NCI-H345 treated with DMSO at 0.1 percent for 48 hours (cell line): ENCODE data around the gene CCDC170.
"Not testable (repeated sequence)": the region's sequence is repeated elsewhere in the genome, so short reads cannot be mapped to it uniquely, and the experiment has no call there.

ENCODE experiments used
- DNase-seq: peaks from one replicate; lab custom pipeline; 2025; ENCODE audit not compliant: unreplicated experiment; lab: John Stamatoyannopoulos, UW

Gene CCDC170

DNA sequence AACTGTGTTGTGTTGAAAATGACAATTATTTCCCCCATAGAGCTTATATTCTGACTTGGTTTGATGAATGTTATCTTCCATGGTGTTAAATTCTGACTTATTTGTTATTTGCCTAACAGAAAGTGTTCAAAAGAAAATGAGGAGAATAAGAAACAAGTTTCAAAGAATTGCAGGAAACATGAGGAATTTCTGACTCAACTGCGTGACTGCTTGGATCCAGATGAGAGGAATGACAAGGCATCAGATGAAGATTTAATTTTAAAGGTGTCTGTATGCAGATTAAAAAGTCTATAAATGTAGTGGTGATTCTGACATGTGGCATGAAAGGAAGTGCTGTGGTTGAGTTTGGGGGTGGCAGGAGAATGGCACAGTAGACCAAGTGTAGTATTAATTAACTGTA lies 50.6 kb downstream of the CCDC170 start:
- DNase-seq = no peak

DNA sequence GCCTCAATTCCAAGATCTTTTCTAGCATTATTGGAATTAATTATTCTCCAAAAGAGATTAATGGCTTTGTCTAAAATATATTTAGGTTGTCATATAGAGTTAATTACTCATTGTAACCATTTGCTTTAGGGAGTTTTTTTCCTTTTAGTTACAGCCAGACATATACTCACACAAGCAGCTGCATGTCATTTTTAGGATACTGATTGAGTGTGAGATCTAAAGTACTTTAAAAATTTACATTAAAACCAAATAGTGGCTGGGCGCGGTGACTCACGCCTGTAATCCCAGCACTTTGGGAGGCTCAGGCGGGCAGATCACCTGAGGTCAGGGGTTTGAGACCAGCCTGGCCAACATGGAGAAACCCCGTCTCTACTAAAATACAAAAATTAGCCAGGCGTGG lies 51.1 kb downstream of the CCDC170 start:
- DNase-seq = not testable (repeated sequence)

DNA sequence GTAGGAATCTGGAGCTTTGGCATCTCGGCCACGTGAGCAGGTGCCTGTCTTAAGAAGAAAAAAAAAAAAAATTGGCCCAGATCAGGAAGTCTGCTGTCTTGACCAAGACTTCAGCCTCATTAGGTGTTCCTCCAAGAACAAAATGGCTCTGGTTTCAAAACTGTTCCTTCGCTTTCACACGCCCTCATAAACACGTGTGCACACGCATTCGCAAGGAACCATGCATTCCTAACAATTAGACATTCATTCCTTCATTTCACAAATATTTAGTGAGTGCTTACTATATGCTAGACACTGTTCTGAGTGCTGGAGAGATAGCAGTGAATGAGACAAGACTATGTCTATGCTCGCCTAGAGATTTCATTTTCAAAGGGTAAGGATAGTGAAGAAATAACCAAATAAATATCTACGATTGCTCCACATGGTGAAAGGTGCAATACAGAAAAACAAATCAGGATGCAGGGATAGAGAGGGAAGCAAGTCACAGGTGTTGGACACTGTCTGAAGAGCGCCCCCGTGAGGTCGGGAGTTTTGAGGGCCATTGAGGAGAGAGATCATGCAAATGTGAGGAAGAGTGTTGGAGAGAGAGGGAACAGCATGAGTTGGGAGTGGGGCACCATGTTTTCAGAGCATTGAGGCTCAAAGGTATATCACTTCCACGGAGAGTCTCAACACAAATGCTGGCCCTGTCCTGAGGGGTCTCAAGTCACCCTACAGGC lies 53.3 kb downstream of the CCDC170 start:
- no peak for DNase-seq

DNA sequence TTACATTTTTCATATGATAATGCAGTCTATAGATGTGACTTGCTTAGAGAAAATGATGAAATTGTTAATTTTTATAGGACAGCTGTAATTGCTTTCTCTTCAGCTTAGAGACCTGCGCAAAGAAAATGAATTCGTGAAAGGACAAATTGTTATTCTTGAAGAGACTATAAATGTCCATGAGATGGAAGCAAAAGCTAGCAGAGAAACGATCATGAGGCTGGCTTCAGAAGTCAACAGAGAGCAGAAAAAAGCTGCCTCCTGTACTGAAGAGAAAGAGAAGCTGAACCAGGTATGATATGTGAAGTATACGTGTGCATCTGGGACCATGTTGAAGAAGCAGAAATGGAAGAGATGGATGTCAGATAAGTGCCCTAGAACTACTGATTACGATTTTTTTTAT lies 54.4 kb downstream of the CCDC170 start:
- DNase-seq = no peak

DNA sequence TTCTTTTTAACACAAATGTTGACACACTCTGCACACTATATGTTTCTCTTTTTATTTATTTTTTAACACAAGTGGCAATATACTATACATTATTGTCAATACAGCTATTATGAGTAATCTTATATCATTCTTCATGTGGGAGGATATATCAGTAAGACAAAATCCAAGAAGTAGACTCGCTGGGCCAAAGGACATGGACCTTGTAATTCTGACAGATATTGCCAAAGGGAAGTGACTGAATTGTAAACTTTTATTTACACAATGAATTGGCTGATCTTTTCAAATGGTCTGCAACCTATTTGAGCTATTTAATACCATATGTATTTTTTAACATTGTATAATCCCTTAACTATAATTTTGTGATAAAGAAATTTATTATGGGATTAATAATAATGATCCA lies 56.0 kb downstream of the CCDC170 start:
- DNase-seq = no peak

DNA sequence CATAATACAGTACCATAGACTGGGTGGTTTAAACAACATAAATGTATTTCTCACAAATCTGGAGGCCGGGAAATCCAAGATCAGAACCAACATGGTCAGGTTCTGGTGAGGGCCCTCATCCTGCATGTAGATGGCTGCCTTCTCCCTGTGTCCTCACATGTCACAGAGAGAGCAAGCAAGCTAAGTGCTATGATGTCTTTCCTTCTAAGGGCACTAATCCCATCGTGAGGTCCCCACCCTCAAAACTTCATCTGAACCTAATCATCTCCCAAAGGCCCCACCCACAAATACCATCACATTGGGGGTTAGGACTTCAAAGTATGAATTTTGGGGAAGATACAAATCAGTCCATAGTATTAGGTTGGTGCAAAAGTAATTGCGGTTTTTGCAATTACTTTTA lies 56.8 kb downstream of the CCDC170 start:
- no peak for DNase-seq

DNA sequence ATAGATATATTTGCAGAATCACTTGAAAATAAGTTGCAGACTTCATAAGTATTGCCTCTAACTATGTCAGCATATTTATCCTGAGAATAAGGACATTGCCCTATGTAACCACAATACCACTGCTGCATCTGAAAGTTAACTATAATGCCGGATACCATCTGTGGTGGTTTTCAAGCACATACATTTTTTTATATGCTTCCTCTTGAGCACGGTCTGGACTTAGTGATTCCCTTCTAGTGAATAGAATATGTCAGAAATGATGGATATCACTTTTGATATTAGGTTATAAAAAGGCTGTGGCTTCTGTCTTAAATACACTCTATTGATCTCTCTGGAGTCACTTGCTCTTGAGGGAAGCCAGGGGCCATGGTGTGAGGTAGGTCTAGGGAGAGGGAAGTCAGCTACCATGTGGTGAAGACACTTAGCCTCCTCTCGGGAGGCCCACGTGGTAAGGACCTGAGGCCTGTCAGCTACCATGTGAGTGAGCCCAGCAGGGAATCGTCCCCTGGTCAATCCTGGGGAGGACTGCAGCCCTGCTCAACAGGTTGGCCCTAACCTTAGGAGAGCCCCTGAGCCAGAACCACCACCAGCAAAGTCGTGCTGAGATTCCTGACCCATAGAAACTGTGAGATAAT lies 57.5 kb downstream of the CCDC170 start:
- DNase-seq = no peak

DNA sequence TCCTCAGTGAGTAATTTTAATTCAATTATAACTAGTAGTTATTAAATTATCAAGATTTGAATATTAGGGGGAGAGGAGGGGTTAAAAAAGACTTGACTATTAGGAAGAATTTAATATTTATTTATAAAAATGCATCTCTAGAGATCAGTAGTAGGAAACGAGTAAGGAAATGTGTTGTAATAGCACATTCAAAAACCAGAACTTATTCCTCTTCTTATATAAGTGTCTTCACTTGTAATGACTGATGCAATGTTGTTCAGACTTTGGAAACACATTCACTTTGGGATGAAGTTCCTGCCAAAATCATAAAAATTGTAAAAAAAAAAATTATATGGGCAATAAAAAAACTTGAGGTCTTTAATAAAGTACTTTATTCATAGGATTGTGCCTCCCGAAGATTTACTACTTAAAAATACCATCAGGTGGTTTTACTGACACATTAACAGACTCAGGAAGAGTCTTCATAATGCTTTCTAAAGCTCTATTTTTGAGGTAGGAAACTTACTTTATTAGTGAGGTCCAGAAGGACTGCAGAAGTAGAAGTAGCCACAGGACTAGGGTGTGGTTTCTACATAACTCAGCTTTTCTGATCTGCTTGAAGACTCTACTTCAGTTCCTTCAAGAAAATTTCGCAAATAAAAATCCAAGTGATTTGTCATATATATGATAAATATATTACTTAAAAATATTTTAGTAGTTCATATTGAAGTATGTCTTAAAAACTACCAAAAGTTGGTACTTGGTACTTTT lies 59.8 kb downstream of the CCDC170 start:
- no peak for DNase-seq

DNA sequence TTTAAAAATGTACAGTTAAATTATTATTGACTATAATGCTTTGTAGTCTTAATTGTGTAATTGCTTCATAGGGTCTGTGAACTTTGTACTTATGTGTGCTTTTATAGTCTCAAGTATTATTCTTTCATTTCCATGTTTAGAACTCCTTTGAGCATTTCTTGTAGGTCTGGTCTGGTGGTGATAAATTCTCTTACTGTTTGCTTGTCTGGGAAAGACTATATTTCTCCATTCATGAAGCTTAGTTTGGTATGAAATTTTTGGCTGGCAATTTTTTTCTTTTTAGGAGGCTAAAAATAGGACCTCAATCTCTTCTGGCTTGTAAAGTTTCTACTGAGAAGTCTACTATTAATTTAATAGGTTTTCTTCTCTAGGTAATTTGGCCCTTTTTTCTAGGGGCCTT lies 67.4 kb downstream of the CCDC170 start:
- DNase-seq = no peak

DNA sequence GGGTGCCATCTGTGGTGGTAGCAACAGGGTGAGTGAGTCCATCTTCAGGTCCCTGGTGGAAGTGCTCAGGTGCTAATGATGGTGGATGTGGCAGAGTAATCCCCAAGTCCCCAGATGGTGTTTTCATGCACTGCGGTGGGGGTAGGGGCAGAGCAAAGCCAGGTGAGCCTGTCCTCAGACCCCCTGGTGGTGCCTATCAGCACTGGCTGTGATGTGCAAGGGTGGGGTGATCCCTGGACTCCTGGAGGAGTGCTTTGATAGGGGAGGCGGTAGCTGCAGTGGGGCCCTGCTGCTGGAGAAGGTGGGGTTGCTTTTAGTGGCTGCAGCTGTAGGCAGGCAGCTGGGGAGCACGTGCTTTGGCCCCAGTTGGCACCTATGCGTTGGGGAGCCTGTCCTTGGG lies 70.8 kb downstream of the CCDC170 start:
- DNase-seq = no peak

DNA sequence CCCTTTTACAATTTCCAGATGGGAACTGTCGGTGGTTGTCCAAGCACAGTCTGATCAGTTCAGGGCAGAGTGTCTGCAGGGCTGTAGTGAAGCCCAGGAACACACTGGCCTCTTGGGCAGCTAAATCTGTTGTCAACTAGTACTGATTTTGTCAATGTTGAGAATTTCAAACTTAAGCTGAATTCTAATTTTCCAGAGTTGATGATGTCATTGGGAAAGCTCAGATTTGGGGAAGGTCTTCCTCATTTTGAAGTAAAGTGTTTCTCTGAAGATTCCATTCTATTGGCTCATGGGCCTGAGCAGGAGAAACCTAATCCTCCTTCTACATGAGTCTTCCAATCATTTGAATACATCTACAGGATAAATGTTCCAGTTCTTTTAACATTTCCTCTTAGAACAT lies 72.1 kb downstream of the CCDC170 start:
- no peak for DNase-seq

DNA sequence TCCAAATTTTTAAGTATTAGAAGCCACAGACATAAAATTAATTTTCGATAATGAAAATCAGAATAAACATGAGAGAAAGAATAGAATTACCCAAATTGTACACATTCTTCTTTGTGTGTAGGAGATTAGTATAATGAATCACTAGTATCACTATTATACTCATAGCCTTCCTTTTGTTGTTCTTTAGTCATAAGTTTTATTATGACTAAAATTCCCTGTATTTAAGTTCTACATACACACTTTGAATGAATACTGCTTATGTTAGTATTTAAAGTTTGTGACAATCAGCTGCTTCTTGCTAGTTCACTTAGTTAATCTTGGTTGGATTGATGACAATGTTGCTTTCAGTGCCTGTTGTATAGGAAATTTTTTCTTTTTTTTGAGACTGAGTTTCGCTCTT lies 72.7 kb downstream of the CCDC170 start:
- no peak for DNase-seq

DNA sequence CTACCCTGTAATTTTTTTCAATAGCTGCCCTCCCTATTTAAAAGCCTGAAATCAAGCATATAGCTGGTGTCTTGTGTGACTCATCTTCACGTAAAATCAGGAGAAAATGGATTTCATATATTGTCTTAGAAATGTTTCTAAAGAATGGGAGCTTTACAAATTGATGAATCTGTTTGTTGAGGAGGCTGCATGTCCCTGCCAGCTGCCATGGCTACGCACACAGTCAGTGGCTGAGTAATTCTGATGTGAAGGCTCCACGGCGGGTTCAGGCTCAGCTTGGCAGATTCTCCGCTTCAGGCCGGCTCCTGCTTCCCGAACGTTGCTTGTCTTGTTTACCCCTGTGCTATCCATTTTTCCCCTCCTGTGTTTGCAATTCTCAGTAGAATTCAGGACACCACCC lies 82.8 kb downstream of the CCDC170 start:
- no peak for DNase-seq

DNA sequence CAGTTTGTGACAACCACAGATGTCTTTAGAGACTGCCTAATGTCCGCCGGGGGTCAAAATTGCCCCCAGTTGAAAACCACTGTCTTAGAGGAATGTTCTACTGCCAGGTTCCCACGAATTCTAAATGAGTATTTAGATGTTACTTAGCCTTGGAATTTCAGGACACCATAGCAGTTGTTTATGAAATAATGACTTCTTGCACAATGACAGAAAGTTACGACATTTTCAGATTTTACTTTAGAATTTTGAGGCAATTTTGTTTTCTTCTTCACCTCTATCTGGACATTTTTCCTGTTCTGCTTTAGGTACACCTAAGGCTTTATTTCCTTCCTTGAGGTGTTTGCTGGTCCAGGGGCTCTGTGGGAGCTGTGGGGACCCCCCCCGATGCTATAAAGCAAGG lies 83.4 kb downstream of the CCDC170 start:
- no peak for DNase-seq

DNA sequence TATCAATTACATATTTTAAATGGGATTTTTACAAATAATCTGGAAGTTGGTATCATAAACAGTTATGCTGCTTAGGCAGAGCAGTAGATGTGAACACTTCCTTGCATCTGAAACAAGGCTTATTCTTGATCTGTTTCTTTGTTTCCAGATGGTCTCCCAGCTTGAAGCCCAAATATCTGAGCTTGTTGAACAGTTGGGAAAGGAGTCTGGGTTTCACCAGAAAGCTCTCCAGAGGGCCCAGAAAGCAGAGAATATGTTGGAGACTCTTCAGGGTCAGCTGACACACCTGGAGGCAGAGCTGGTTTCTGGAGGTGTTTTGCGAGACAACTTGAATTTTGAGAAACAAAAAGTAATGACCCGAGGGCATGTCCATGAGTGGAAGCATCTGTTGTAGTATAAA lies 91.9 kb downstream of the CCDC170 start:
- no peak for DNase-seq

DNA sequence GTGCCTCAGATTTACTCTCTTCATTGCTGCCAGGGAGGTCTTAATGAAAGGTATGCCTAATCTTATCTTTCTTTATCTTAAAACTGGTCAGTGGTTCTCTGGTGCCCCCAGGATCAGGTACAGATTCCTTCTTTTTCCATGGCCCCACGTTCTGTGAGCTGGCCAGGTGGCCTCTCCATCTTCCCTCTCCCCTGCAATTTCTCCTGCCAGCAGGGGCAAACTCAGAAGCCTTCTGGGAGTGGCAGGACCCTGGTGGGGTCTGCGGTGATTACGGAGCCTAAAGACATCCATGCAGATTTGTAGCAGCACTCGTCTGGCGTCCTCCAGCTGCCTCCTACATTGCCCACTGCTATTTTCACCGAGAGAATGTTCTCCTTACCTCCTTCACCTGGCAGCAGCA lies 95.8 kb downstream of the CCDC170 start:
- DNase-seq = no peak

DNA sequence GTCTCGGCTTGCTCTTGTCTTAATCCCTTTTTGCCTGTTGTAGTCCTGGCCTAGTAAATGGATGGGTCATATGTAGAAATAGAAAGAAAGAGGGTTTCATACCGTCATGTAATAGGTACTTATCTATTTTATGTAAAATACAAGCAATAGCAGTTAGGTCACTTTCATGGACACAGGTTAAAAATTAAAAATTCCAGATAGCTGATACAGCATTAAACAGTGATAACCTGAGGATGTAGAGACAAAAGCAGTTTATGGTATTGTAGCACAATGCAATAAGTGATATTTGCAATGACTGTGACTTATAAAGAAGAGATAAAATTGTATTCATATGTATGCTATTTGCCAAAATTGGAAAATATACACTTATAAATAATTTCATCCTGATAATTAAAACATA lies 96.9 kb downstream of the CCDC170 start:
- no peak for DNase-seq

DNA sequence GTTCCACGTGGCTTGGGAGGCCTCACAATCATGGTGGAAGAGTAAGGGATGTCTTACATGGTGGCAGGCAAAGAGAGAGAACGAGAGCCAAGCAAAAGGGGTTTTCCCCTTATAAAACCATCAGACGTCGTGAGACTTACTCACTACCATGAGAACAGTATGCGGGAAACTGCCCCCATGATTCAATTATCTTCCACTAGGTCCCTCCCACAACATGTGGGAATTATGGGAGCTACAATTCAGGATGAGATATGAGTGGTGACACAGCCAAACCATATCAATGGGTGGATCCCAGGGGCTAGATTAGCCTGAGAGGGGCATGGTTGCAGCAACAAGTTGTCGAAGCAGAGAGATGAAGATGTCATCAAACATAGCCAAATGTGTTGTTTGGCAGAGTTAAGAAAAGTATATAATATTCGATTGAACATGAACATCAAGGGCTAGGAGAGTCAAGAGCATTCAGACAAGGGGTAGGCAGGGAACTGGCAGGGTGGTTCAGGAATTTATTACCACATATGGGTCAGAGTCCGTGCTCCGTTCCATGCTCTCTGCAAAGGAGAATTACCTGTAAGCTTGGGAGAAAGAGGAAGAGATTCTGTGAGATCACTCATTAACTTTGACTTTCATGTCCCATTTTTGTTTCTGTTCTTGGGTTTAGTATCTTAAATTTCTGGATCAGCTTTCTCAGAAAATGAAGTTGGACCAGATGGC lies 98.8 kb downstream of the CCDC170 start:
- no peak for DNase-seq

DNA sequence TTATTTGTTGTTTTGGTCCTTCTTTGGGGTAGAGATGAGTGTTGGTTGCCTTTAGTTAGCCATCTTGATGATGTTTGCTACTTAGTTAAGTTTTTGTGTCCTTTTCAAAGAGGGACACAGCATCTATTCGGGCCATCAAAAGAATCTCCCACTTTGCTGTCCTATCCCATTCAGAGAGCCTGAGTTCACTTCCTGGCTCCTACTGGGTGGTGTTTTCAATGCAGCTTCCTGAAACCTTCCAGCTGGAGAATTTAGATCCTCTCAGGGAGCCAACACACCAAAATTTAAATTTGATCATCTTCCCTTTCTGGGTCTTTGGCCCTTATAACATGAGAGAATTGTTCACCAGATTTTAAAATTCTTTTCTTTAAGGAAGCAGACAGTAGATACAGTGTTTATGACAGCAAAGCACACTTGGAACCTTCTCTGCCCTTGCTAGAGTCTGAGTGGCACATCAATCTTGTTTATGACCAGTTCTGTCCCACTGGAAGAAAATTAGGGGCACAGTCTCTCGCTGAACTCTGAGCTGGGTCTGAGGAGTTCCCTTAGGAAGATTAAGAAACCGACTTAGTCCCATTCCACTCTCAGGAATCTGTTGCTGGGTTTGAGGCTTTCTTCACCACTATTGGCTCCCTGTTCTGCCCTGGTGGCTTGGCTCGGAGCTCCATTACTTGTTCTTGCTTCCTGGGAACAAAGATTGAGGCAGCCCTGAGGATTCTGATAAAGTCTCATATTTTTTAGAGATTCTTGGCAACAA lies 115.5 kb downstream of the CCDC170 start:
- no peak for DNase-seq

DNA sequence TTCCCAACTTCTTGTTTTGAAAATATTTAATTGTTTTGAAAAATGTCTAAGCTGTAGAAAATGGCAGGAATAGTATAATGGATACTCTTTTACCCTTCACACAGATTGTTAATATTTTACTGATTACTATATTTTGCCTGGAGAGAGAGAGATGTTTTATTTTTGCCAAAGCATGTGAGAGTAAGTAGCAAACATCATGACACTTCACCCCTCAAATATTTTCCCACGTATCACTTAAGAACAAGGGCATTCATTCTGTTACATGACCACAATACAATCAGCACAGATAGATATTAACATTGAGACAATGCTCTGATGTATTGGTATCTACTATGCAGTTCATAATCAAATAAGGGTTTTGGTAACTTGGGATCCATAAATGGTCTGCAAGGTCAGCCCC lies 116.5 kb downstream of the CCDC170 start:
- no peak for DNase-seq

DNA sequence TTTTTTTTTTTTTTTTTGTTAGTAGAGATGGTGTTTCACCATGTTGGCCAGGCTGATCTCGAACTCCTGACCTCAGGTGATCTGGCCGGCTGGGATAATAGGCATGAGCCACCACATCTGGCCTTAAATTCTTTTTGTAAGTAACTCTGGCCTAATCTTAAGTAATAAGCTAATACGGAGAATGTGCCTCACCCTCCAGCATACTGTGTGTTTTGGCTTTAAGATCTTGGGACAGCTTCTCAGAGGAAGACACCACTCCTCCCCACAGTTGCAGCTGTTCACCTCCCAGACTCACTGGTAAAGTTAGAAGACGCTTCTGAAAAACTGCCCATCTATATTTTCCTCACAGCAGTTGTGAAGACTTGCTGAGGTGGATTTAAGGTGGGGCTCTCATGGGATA lies 120.8 kb downstream of the CCDC170 start:
- DNase-seq = no peak
